Cardiac fibroblast (primary cell): ENCODE data around the gene KRTAP10-12.

ENCODE experiments used
- DNase-seq, 2 donors: peaks; one replicate each; pipeline versions ENCODE4 v3.0.0 to v3.0.0-alpha.2; 2010; ENCODE audit warnings: low read depth in 2 of 2
- H3K4me3 ChIP-seq, 2 donors: replicated peaks in 1 of 2; 1 replicate in 1 of 2; 2 replicates in 1 of 2; pipeline ENCODE4 v1.5.1; 2011; ENCODE audit warnings: low read depth in 2 of 2, low read length in 2 of 2, mild to moderate bottlenecking in 2 of 2, moderate library complexity in 1 of 2
- CTCF ChIP-seq: IDR thresholded peaks from one replicate; pipeline ENCODE4 v1.5.1; 2011; ENCODE audit warnings: low read depth, mild to moderate bottlenecking, low read length, inconsistent platforms

KRTAP10-12 gene

DNA sequence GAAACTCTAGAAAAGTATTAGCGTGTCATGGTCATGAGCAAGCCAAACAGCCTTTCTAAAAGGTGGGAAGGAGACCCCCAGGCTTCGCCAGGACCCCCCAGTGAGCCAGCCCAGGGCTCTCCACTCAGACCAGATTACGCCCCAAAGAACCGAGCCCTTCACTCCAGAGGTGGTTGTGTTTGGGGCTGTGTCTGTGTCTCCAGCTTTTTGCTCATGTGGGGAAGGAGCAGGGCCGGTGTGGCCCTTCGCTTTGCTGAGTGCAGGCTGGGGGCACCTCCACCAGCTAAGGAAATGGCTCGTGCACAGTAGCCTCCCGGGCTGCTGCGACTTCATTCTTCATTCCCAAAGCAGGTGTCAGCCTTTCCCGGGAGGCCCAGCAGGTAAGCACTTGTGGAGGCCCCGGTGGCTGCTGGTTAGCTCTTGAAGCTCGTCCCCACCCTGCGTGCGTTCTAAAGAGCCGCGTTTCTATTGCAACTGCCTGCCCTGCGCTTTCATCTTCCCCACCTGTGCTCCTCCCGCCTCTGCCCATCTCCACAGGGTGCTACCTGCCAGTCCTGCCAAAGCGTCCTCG lies 13.9 kb downstream of the KRTAP10-12 start:
- TF ChIP-seq CTCF: no peak
- DNase-seq: no peak
- H3K4me3 ChIP-seq: no peak overlapping the region

GRCh38 chr21:44711327-44712202 lies 14.6 kb downstream of the KRTAP10-12 start, which contains the start of gene TSPEAR:
TSPEAR (minus strand) TSS chr21:44711572; CDS start chr21:44711514, 58 bp downstream.
- TF ChIP-seq CTCF: no peak
- DNase-seq: no peak

DNA sequence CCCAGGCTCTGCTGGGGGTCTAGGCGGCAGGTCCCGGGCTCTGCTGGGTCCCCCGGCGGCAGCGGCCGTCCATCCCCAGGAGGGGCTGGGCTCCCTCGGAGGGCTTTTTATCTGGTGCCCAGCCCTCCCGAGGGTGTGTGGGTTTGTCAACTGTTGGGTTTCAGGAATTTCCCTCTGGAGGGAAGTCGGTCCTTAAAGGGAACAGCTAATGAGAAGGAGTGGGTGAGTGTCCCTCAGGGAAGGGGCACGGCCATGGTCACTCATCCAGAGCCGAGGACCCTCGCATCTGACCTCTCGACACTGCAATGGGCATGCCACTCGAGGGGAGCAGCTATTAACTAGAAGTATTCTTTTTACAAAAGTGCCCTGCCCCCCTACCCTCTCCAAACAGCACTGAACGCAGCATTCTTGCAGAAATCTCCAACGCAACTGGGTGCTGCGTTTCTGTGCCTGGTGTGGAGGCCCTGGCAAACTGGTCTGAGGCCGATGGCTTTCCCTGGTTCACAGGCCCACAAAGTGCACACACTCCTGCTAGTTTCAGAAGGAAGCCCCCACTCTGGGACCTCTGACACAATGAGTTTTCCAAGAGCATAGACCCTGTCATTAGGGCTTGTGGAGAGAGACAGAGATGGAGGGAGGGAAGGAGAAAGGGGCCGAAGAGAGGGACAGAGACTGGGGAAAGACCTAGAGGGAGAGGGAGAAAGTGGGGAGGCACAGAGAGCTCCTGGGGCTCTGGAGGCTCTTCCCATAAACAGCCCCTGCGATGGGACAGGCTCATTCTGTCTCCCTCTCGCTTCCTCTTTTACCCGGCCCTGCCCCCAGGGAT lies 15.4 kb downstream of the KRTAP10-12 start:
- no peak overlapping the region for H3K4me3 ChIP-seq
- no peak for TF ChIP-seq CTCF
- DNase-seq: no peak

More at GRCh38 chr21:44711327-44712202, 14.6 kb downstream of the KRTAP10-12 start, which contains the start of gene TSPEAR:
- H3K4me3 ChIP-seq: no peak within 1 kb of the TSS

DNA sequence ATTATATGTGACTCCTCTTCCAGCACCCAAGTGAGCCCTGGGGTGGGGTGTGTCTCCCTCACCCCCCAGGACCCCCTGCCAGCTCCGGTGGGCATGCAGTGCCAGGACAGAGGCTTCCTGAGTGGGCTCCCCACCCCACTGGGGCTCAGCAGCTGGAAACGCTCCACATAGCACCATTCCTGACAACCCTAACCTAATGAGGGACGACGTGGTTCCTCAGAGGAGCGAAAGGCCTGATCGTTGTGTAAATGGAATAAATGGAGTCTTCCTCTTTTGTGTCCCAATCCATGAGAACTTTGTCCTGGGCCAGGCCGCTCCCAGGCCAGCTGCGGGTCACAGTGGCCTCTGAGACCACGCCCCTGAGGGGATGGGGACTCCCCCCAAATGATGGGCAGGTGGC lies 16.2 kb downstream of the KRTAP10-12 start:
- no peak for TF ChIP-seq CTCF
- DNase-seq: no peak
- no peak overlapping the region for H3K4me3 ChIP-seq

DNA sequence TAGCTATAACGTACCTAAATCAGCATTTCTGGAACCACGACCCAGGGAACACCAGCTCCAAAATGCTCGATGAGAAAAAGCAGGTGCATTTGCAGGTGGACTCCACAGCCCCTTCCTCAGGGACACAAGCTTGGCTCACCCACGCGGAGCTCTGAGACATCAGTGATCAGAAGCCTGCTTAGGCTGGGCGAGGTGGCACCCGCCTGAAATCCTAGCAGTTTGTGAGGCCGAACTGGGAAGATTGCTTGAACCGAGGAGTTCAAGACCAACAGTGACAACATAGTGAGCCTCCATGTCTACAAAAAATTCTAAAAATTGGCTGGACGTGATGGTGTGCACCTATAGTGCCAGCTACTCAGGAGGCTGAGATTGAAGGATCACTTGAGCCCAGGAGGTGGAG lies 16.9 kb downstream of the KRTAP10-12 start:
- DNase-seq: no peak
- TF ChIP-seq CTCF: no peak
- H3K4me3 ChIP-seq: no peak overlapping the region

DNA sequence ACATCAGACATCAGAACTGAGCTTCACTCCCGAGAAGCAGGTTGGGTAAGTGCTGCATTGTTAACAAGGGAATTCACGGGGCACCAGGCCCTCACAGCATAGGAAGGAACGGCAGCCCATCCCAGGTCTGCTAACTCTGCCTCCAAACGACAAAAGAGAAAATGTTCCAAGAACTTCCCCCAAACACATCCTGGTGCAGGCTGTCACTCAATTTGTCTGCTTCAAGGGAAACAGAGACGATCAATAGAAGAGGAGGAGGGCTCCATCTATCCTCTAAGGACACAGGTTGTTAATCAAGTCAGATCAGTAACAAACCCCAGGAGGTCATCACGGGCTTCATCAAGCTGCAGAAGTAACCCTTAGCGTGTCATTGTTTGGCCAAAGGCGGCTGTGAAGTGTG lies 17.9 kb downstream of the KRTAP10-12 start:
- no peak for DNase-seq
- no peak overlapping the region for H3K4me3 ChIP-seq
- TF ChIP-seq CTCF: no peak
